Measurements from ENCODE around the gene GPR155. TPM values are rescaled to one million over a fixed set of nuclear protein-coding genes. Genes with fewer than 3 reads are reported as not detected.
A peak's percentile ranks its signal among the peaks of the same experiment; 100 is the strongest.
"Not testable (repeated sequence)": the region's sequence is repeated elsewhere in the genome, so short reads cannot be mapped to it uniquely, and the experiment has no call there.

Gene GPR155
- total RNA-seq, 1 donor from 2014 or later, result 0.74 TPM

GRCh38 chr2:174395969-174396630, 90.7 kb downstream of the GPR155 start:
- Mint-ChIP-seq H3K4me3 (ENCODE audit: low read depth) (peak overlapping the region; percentile 93), H3K4me1 (ENCODE audit: low read depth) (peaks cover 13% of the 10 kb centered on the region), H3K27ac (peak overlapping the region; percentile 99), H3K27me3 (no peaks in the 10 kb centered on the region), H3K9me3 (ENCODE audit: low read depth) (no peaks in the 10 kb centered on the region), H3K36me3 (ENCODE audit: insufficient read depth) (peaks cover 3% of the 10 kb centered on the region)
- DNase-seq (ENCODE audit: low spot score, unreplicated experiment), result peak; percentile 10
- TF ChIP-seq, protein P1, sequence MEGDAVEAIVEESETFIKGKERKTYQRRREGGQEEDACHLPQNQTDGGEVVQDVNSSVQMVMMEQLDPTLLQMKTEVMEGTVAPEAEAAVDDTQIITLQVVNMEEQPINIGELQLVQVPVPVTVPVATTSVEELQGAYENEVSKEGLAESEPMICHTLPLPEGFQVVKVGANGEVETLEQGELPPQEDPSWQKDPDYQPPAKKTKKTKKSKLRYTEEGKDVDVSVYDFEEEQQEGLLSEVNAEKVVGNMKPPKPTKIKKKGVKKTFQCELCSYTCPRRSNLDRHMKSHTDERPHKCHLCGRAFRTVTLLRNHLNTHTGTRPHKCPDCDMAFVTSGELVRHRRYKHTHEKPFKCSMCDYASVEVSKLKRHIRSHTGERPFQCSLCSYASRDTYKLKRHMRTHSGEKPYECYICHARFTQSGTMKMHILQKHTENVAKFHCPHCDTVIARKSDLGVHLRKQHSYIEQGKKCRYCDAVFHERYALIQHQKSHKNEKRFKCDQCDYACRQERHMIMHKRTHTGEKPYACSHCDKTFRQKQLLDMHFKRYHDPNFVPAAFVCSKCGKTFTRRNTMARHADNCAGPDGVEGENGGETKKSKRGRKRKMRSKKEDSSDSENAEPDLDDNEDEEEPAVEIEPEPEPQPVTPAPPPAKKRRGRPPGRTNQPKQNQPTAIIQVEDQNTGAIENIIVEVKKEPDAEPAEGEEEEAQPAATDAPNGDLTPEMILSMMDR (IDR thresholded peaks at IDR 0.05; ENCODE audit: unreplicated experiment), result no peak

- Mint-ChIP-seq H3K9me3 (ENCODE audit: low read depth) (no peaks in the 10 kb centered on the region), H3K4me3 (ENCODE audit: low read depth) (peak within 1 kb of the TSS; percentile 93), H3K27ac (peak within 1 kb of the TSS; percentile 99), H3K4me1 (ENCODE audit: low read depth) (peaks cover 13% of the 10 kb centered on the region), H3K27me3 (no peaks in the 10 kb centered on the region), H3K36me3 (ENCODE audit: insufficient read depth) (peaks cover 3% of the 10 kb centered on the region)
- TF ChIP-seq, protein P1 (IDR thresholded peaks at IDR 0.05; ENCODE audit: unreplicated experiment), result no peak
- peak; percentile 86 for DNase-seq (ENCODE audit: low spot score, unreplicated experiment)
Measured at GRCh38 chr2:174395284-174395968, 91.4 kb downstream of the GPR155 start, which contains the start of gene SCRN3. Gene SCRN3, plus strand, starts transcription at chr2:174395730. Its CDS starts 2,554 bp downstream, at chr2:174398284.

DNA sequence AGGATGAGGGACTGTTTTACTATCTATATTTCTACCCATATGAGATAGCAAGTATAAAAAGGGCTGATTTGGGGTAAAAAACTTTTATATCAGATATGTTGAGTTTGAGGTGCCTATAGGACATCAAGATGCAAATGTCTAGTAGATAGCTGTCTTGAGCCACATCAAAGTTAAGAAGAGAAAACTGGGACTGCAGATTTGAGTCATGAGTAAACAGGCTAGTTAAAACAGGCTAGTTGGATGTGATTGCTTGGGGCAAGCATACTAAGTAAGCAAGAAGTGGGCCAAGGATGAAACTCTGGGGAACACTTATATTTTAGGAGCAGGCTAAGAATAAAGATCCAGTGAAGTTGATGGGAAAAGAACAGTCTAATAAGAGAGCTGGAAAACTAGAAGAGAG, 94.1 kb downstream of the GPR155 start:
- no peaks in the 10 kb centered on the region for H3K9me3 Mint-ChIP-seq (ENCODE audit: low read depth)
- no peak overlapping the region for H3K27ac Mint-ChIP-seq
- peaks cover 10% of the 10 kb centered on the region for H3K36me3 Mint-ChIP-seq (ENCODE audit: insufficient read depth)
- no peaks in the 10 kb centered on the region for H3K27me3 Mint-ChIP-seq
- H3K4me1 Mint-ChIP-seq (ENCODE audit: low read depth), result peaks cover 13% of the 10 kb centered on the region
- no peak for DNase-seq (ENCODE audit: low spot score, unreplicated experiment)
- TF ChIP-seq, protein P1 (IDR thresholded peaks at IDR 0.05; ENCODE audit: unreplicated experiment), result no peak
- no peak overlapping the region for H3K4me3 Mint-ChIP-seq (ENCODE audit: low read depth)

- H3K9me3 Mint-ChIP-seq (ENCODE audit: low read depth); DNase-seq (ENCODE audit: low spot score, unreplicated experiment); H3K4me1 Mint-ChIP-seq (ENCODE audit: low read depth); H3K27me3 Mint-ChIP-seq; H3K4me3 Mint-ChIP-seq (ENCODE audit: low read depth); H3K27ac Mint-ChIP-seq: not testable (repeated sequence)
- H3K36me3 Mint-ChIP-seq (ENCODE audit: insufficient read depth), result peaks cover 14% of the 10 kb centered on the region
Measured at GRCh38 chr2:174390303-174390702, 96.5 kb downstream of the GPR155 start.

GRCh38 chr2:174389542-174389941, 97.3 kb downstream of the GPR155 start:
- no peaks in the 10 kb centered on the region for H3K9me3 Mint-ChIP-seq (ENCODE audit: low read depth)
- no peak overlapping the region for H3K4me3 Mint-ChIP-seq (ENCODE audit: low read depth)
- no peak overlapping the region for H3K27ac Mint-ChIP-seq
- TF ChIP-seq, protein P1 (IDR thresholded peaks at IDR 0.05; ENCODE audit: unreplicated experiment), result no peak
- no peaks in the 10 kb centered on the region for H3K27me3 Mint-ChIP-seq
- DNase-seq (ENCODE audit: low spot score, unreplicated experiment), result no peak
- H3K36me3 Mint-ChIP-seq (ENCODE audit: insufficient read depth), result peaks cover 14% of the 10 kb centered on the region
- H3K4me1 Mint-ChIP-seq (ENCODE audit: low read depth), result peaks cover 5% of the 10 kb centered on the region

DNA sequence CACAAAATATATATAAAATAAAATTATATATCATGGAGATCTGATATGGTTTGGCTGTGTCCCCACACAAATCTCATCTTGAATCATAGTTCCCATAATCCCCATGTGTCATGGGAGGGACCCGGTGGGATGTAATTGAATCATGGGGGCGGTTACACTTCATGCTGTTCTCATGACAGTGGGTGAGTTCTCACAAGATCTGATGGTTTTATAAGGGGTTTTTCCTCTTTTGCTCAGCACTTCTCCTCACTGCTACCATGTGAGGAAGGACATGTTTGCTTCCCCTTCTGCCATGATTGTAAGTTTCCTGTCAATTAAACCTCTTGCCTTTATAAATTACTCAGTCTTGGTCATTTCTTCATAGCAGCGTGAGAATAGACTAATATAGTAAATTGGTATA, 98.1 kb downstream of the GPR155 start:
- H3K27me3 Mint-ChIP-seq; H3K4me1 Mint-ChIP-seq (ENCODE audit: low read depth); DNase-seq (ENCODE audit: low spot score, unreplicated experiment); H3K9me3 Mint-ChIP-seq (ENCODE audit: low read depth); H3K4me3 Mint-ChIP-seq (ENCODE audit: low read depth); H3K27ac Mint-ChIP-seq: not testable (repeated sequence)
- H3K36me3 Mint-ChIP-seq (ENCODE audit: insufficient read depth), result peaks cover 18% of the 10 kb centered on the region

Data from progenitor cell of endocrine pancreas (in vitro differentiated cells).